Effector memory CD4-positive, alpha-beta T cell (primary cell): Measurements from ENCODE around the gene MAGI1.
"Not testable (repeated sequence)": the region's sequence is repeated elsewhere in the genome, so short reads cannot be mapped to it uniquely, and the experiment has no call there.

Experiments used
- DNase-seq, 3 donors: peaks; one replicate each; pipeline ENCODE4 v3.0.0-alpha.2; 2020
- H3K27ac ChIP-seq: 2 replicates; pipeline ENCODE4 v1.7.0; 2013; ENCODE audit warnings: mild to moderate bottlenecking, low read length, moderate library complexity; ENCODE audit not compliant: insufficient read depth, poor library complexity, severe bottlenecking
- H3K27me3 ChIP-seq: replicated peaks from 2 replicates; pipeline ENCODE4 v1.7.0; 2013; ENCODE audit warnings: mild to moderate bottlenecking, low read length; ENCODE audit not compliant: insufficient read depth, control insufficient read depth, poor library complexity, severe bottlenecking
- H3K36me3 ChIP-seq: 2 replicates; pipeline ENCODE4 v1.7.0; 2013; ENCODE audit warnings: mild to moderate bottlenecking, low read length, moderate library complexity; ENCODE audit not compliant: control insufficient read depth, insufficient read depth
- H3K4me1 ChIP-seq: 2 replicates; pipeline ENCODE4 v1.7.0; 2013; ENCODE audit warnings: low read length, mild to moderate bottlenecking; ENCODE audit not compliant: control insufficient read depth, insufficient read depth, poor library complexity, severe bottlenecking
- H3K4me3 ChIP-seq: 2 replicates; pipeline ENCODE4 v1.7.0; 2013; ENCODE audit warnings: low read length, low read depth, mild to moderate bottlenecking; ENCODE audit not compliant: insufficient read depth, poor library complexity, severe bottlenecking
- H3K9me3 ChIP-seq: 2 replicates; pipeline ENCODE4 v1.7.0; 2013; ENCODE audit warnings: mild to moderate bottlenecking, low read length, moderate library complexity; ENCODE audit not compliant: control insufficient read depth

Gene MAGI1

DNA sequence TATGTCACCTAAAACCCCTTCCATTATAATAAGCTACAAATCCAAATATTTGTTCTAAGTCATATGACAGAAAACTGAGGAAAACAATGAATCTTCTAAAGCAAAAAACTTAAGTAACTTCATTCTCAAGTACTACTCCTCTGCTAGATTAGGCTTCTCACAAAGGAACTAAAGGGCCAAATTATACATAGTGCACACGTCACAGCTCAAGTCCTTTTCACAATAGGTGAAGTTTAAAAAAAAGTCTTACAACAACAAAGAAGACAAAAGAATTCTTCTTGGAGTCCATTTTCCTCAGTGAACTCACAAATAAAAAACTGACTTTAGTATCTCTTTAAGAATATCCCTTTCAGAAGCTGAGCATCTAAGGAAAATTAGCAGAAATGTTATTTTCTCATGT is 479.9 kb downstream of the MAGI1 start:
- no peak overlapping the region for H3K27ac ChIP-seq
- H3K4me3 ChIP-seq, result no peak overlapping the region
- no peaks in the 10 kb centered on the region for H3K9me3 ChIP-seq
- H3K27me3 ChIP-seq, result no peaks in the 10 kb centered on the region
- no peak for DNase-seq
- H3K4me1 ChIP-seq, result no peaks in the 10 kb centered on the region
- no peaks in the 10 kb centered on the region for H3K36me3 ChIP-seq

DNA sequence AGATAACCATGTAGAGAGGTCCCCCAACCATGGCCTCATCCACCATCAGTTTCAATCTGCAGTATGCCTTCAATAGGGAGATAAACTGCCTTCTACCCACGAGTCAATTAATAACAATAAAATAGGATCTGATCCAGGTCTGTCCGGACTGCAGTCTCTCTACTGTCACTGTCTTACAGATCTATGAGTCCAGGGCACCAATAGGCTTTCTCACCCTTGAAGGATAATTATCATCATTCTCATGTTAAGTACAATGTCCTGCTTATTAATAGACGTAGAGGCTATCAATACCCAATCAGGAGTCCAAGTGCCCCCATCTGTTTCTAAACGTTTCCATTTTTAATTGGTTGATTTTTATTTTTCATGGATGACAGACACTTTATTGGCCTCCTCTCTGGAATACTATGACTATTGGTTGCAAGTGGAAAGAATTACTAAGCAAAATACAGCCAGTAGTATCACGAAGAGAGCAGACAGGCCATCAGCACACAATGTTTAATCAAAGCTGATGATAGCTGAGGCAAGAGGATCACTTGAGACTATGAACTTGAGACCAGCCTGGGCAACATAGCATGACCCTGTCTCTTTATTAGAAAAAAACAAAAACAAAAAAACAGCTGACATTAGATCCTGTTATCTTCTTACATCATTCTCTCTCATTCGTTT is 480.7 kb downstream of the MAGI1 start:
- Histone ChIP-seq H3K9me3 (no peaks in the 10 kb centered on the region), H3K4me1 (no peaks in the 10 kb centered on the region), H3K4me3 (no peak overlapping the region), H3K27me3 (no peaks in the 10 kb centered on the region), H3K36me3 (no peaks in the 10 kb centered on the region), H3K27ac (no peak overlapping the region)
- no peak for DNase-seq

DNA sequence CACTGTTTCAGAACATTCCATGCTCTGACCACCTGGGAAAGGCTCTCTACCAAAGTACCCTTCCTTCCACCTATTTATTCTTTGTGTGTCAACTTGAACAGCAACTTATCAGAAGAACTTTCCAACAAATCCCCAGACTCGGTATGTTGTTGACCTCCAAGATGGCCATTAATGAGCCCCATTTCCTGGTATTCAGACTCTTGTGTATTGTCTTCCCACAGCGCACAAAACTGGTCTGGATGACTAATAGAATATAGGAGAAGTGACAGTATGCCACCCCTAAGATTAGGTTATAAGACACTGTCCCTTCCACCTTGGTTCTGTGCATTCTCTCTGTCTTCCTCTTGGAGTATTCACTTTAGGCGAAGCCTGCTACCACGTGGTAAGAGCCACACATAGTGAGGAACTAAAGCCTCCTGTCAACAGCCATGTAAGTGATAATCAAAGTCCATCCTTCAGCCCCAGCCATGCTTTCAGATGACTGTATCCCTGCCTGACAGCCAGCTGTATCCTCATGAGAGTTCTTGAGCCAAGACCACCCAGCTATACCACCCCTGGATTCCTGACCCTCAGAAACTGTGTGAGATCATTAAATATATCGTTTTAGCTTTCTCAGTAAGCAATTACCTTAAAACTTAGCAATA is 481.7 kb downstream of the MAGI1 start:
- Histone ChIP-seq H3K4me1 (no peaks in the 10 kb centered on the region), H3K27ac (no peak overlapping the region), H3K36me3 (no peaks in the 10 kb centered on the region), H3K4me3 (no peak overlapping the region), H3K27me3 (no peaks in the 10 kb centered on the region), H3K9me3 (no peaks in the 10 kb centered on the region)
- no peak for DNase-seq

DNA sequence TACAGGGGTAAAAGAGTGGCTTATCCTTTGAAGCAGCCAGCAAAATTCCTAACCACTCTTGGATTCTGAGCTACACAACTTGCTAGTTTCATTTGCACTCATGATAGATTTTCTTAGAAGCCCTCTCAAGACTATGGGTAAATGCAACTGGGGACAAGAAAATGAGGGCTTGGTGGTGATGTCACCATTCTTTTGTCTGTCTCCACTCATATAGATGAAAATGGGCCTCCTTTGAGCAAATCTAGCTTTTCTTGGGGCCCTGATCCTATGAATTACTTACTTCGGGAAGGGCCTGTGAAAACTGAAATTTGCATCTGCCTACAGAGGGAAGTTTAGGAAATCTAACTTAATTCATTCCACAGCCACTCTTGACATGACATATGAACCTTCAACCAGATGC is 486.3 kb downstream of the MAGI1 start:
- no peak for DNase-seq
- Histone ChIP-seq H3K4me1 (no peaks in the 10 kb centered on the region), H3K27ac (no peak overlapping the region), H3K4me3 (no peak overlapping the region), H3K9me3 (no peaks in the 10 kb centered on the region), H3K36me3 (no peaks in the 10 kb centered on the region), H3K27me3 (no peaks in the 10 kb centered on the region)

DNA sequence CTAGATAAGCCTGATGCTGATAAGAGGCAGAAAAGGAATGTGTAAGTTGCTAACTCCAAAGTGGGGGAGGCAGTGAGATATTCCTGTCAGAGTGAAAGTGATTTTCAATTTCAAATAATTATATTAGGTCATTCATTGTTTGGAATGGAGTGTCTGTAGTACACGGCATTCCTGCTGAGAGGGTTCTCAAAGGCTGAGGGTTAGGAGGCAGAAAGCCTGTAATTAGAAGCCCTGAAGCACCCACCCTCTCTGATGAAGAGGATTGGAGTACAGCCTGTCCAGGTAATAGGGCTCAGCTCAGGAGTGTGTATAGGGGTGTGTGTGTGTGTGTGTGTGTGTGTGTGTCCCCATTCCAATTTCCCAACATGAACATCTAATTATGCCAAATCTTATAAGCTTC is 486.8 kb downstream of the MAGI1 start:
- no peaks in the 10 kb centered on the region for H3K4me1 ChIP-seq
- no peak for DNase-seq
- H3K36me3 ChIP-seq, result no peaks in the 10 kb centered on the region
- no peaks in the 10 kb centered on the region for H3K9me3 ChIP-seq
- H3K4me3 ChIP-seq, result no peak overlapping the region
- no peaks in the 10 kb centered on the region for H3K27me3 ChIP-seq
- H3K27ac ChIP-seq, result no peak overlapping the region

DNA sequence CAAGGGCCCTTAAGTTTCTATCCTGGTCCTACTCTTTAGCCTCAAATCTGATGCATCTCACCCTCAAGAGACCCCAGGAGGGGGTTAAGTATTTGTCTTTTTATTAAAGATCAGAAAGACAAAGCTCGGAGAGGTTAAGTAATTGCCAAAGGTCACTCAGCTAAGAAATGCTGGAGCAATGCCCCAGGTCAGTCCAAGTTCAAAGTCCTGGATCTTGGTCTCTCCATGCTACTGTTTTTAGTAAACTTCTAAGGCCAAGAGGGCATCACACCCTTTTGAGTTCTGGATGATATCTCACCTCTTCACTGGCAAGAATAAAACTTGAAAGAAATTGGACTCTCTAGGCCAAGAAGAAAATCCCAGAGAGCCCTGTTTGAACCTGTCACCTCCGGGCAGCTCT is 488.6 kb downstream of the MAGI1 start:
- Histone ChIP-seq H3K27me3 (no peaks in the 10 kb centered on the region), H3K4me1 (no peaks in the 10 kb centered on the region), H3K36me3 (no peaks in the 10 kb centered on the region), H3K9me3 (no peaks in the 10 kb centered on the region), H3K4me3 (no peak overlapping the region), H3K27ac (no peak overlapping the region)
- DNase-seq, result no peak

DNA sequence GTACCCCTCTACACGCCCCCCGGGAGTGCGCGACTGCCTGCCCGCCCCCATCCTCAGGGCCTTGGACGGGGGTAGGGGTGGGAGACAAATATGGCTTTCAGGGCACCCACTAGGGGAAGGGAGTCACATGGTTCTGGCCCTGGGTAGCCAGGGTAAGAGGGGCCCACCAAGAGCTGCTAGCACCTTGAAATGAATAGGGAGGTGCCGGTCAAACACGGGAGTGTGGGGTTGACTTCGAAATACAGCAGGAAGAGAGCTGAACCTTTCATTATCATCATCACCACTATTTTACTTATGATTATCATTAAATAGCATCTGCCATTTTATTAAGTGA is 489.1 kb downstream of the MAGI1 start:
- no peak for DNase-seq
- Histone ChIP-seq H3K9me3 (no peaks in the 10 kb centered on the region), H3K27ac (no peak overlapping the region), H3K4me1 (no peaks in the 10 kb centered on the region), H3K27me3 (no peaks in the 10 kb centered on the region), H3K4me3 (no peak overlapping the region), H3K36me3 (no peaks in the 10 kb centered on the region)

DNA sequence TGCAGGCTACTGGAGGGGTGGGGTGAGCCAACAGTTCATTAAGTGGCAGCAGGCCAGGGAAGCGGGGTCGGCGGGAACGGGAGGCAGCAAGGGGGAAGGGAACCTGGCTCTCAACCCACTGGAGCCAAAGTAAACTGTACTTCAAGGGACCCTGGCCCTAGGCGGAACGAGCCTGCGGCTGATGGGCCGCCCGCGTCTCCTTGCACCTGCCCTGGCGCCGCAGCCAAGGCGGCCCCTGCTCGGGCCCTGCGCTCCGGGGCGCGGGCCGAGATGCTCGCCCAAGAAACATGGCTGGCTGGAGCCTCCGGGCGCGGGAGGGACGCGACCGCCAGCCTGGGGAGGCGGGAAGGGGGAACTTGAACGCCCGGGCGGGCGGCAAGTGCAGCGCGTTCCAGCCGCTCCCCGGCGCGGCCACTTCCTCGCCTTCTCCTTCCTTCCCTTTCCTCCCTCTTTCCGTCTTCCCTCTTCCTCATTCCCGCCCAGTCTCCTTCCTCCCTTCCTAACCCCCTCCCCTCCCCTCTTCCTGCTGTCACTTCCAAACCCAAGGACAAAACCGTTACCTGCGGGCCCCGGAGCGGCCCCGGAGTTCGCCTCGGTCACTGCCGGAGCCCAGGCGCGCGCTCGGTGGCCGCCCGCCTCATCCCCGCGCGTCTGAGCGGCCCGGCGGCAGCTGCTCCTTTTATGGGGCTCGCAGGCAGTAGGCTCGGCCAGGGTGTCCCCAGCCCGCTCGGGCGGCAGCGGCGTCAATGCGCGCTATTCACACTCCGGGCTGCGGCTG is 489.7 kb downstream of the MAGI1 start:
- H3K36me3 ChIP-seq, result no peaks in the 10 kb centered on the region
- no peak for DNase-seq
- H3K27me3 ChIP-seq, result no peaks in the 10 kb centered on the region
- no peaks in the 10 kb centered on the region for H3K4me1 ChIP-seq
- no peaks in the 10 kb centered on the region for H3K9me3 ChIP-seq
- no peak overlapping the region for H3K4me3 ChIP-seq
- H3K27ac ChIP-seq, result no peak overlapping the region

DNA sequence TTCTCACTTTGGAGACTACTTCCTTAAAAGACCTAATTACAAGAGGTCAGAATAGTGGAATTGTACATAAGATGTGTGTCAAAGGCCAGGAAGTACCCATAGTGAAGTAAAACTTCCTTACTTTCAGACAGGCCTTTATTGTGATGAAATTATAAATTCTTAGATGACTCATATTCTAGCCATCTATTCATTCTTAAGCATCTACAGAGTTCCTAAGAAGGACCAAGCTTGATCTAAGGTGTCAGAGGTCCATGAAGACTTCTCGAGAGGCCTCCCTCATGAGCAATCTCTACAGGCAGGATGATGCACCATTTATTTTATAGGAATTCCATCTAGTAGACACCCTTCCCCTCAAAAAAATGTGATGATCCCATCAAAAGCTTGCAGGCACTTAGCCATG is 493.3 kb downstream of the MAGI1 start:
- H3K4me3 ChIP-seq, result no peak overlapping the region
- no peaks in the 10 kb centered on the region for H3K4me1 ChIP-seq
- DNase-seq, result no peak
- no peaks in the 10 kb centered on the region for H3K9me3 ChIP-seq
- no peak overlapping the region for H3K27ac ChIP-seq
- no peaks in the 10 kb centered on the region for H3K27me3 ChIP-seq
- H3K36me3 ChIP-seq, result no peaks in the 10 kb centered on the region

DNA sequence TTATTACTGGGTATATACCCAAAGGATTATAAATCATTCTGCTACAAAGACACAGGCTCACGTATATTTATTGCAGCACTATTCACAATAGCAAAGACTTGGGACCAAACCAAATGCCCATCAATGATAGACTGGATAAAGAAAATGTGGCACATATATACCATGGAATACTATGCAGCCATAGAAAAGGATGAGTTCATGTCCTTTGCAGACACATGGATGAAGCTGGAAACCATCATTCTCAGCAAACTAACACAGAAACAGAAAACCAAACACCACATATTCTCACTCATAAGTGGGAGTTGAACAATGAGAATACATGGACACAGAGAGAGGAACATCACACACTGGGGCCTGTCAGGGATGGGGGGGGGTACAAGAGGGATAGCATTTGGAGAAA is 495.3 kb downstream of the MAGI1 start:
- not testable (repeated sequence) for H3K36me3 ChIP-seq, H3K27me3 ChIP-seq, H3K9me3 ChIP-seq, H3K4me1 ChIP-seq, DNase-seq, H3K27ac ChIP-seq, H3K4me3 ChIP-seq
